NT2/D1 (cell line): Measurements from ENCODE around the gene PCDHA12.
A peak's percentile ranks its signal among the peaks of the same experiment; 100 is the strongest.
"Not testable (repeated sequence)": the region's sequence is repeated elsewhere in the genome, so short reads cannot be mapped to it uniquely, and the experiment has no call there.

ENCODE experiments used
- DNase-seq: peaks from one replicate; pipeline ENCODE4 v3.0.0-alpha.2; 2011; ENCODE audit warnings: low read depth, low spot score
- H3K27me3 ChIP-seq: 2 replicates; pipeline ENCODE4 v1.6.0; 2011; ENCODE audit warnings: mild to moderate bottlenecking; ENCODE audit not compliant: insufficient read length, insufficient read depth
- H3K36me3 ChIP-seq: 2 replicates; pipeline ENCODE4 v1.6.1; 2011; ENCODE audit warnings: mild to moderate bottlenecking, low read length, mixed read lengths; ENCODE audit not compliant: insufficient read depth, insufficient read length
- H3K4me1 ChIP-seq: 2 replicates; pipeline ENCODE4 v1.5.1; 2011; ENCODE audit not compliant: insufficient read depth, insufficient read length
- H3K4me3 ChIP-seq: 2 replicates; pipeline ENCODE4 v1.5.1; 2011; ENCODE audit warnings: low read depth; ENCODE audit not compliant: insufficient read length
- H3K9ac ChIP-seq: 2 replicates; pipeline ENCODE4 v1.6.0; 2011; ENCODE audit warnings: low read depth; ENCODE audit not compliant: insufficient read length
- H3K9me3 ChIP-seq: 2 replicates; pipeline ENCODE4 v1.5.1; 2011; ENCODE audit warnings: mild to moderate bottlenecking, low read length; ENCODE audit not compliant: insufficient read depth
- SUZ12 ChIP-seq: IDR thresholded peaks from 2 replicates; pipeline ENCODE4 v1.6.1; 2011; ENCODE audit not compliant: insufficient read length, insufficient read depth; ENCODE audit errors: extremely low read depth
- YY1 ChIP-seq: IDR thresholded peaks from 2 replicates; pipeline ENCODE4 v1.6.1; 2011; ENCODE audit not compliant: insufficient read length, insufficient read depth
- ZNF274 ChIP-seq: IDR thresholded peaks from 2 replicates; pipeline ENCODE4 v1.6.1; 2011; ENCODE audit warnings: mild to moderate bottlenecking, low read depth, low read length

The PCDHA12 gene

GRCh38 chr5:140870221-140871201 is 4.6 kb upstream of the PCDHA12 start:
- DNase-seq, result no peak
- Histone ChIP-seq H3K36me3 (peaks cover 14% of the 10 kb centered on the region), H3K9me3 (peaks cover 17% of the 10 kb centered on the region; the same call in 1 of the 2 replicates), H3K4me3 (no peak overlapping the region), H3K27me3 (no peaks in the 10 kb centered on the region), H3K4me1 (no peaks in the 10 kb centered on the region), H3K9ac (no peak overlapping the region)
- TF ChIP-seq SUZ12, result no peak
- no peak for TF ChIP-seq YY1
- no peak for TF ChIP-seq ZNF274

- not testable (repeated sequence) for H3K4me3 ChIP-seq, H3K27me3 ChIP-seq, H3K36me3 ChIP-seq, H3K9ac ChIP-seq, DNase-seq, H3K9me3 ChIP-seq, H3K4me1 ChIP-seq
Measured at GRCh38 chr5:140876541-140877261, 1.6 kb downstream of the PCDHA12 start.

- Histone ChIP-seq H3K36me3 (peaks cover 10% of the 10 kb centered on the region), H3K9ac (no peak overlapping the region)
Measured at GRCh38 chr5:140877262-140877581, 2.1 kb downstream of the PCDHA12 start.

GRCh38 chr5:140881889-140882590 is 6.9 kb downstream of the PCDHA12 start, which contains the start of gene PCDHA13:
TSS of gene PCDHA13 (plus strand) at chr5:140882124. CDS start at chr5:140882269, 145 bp downstream.
- Histone ChIP-seq H3K4me3 (peak within 1 kb of the TSS; percentile 40), H3K36me3 (peaks cover 10% of the 10 kb centered on the region), H3K4me1 (no peaks in the 10 kb centered on the region), H3K27me3 (no peaks in the 10 kb centered on the region), H3K9me3 (peaks cover 9% of the 10 kb centered on the region; the same call in 1 of the 2 replicates), H3K9ac (no peak within 1 kb of the TSS)
- DNase-seq, result no peak
- TF ChIP-seq ZNF274, result no peak
- TF ChIP-seq SUZ12, result no peak
- no peak for TF ChIP-seq YY1

More at GRCh38 chr5:140877262-140877581, 2.1 kb downstream of the PCDHA12 start:
- Histone ChIP-seq H3K9me3 (peaks cover 4% of the 10 kb centered on the region; the same call in 1 of the 2 replicates), H3K4me1 (no peaks in the 10 kb centered on the region), H3K27me3 (no peaks in the 10 kb centered on the region), H3K4me3 (no peak overlapping the region)
- DNase-seq, result no peak
- TF ChIP-seq YY1 (no peak), SUZ12 (no peak), ZNF274 (no peak)

GRCh38 chr5:140882591-140882899 is 7.4 kb downstream of the PCDHA12 start:
- DNase-seq, result no peak

GRCh38 chr5:140883373-140883772 is 8.3 kb downstream of the PCDHA12 start:
- peaks cover 9% of the 10 kb centered on the region; the same call in 1 of the 2 replicates for H3K9me3 ChIP-seq
- no peak overlapping the region for H3K9ac ChIP-seq
- no peak overlapping the region for H3K4me3 ChIP-seq
- H3K27me3 ChIP-seq, result no peaks in the 10 kb centered on the region
- TF ChIP-seq SUZ12 (no peak), ZNF274 (no peak), YY1 (no peak)
- no peaks in the 10 kb centered on the region for H3K4me1 ChIP-seq
- peaks cover 4% of the 10 kb centered on the region for H3K36me3 ChIP-seq
- DNase-seq, result no peak

More at GRCh38 chr5:140882591-140882899, 7.4 kb downstream of the PCDHA12 start:
- Histone ChIP-seq H3K27me3 (no peaks in the 10 kb centered on the region), H3K4me1 (no peaks in the 10 kb centered on the region), H3K9me3 (peaks cover 9% of the 10 kb centered on the region; the same call in 1 of the 2 replicates), H3K36me3 (peaks cover 5% of the 10 kb centered on the region), H3K4me3 (peak overlapping the region; percentile 40), H3K9ac (no peak overlapping the region)
- TF ChIP-seq SUZ12 (no peak), YY1 (no peak), ZNF274 (no peak)

- DNase-seq, result no peak
Measured at GRCh38 chr5:140883927-140884697, 9.0 kb downstream of the PCDHA12 start.

More at GRCh38 chr5:140883927-140884697, 9.0 kb downstream of the PCDHA12 start:
- Histone ChIP-seq H3K36me3 (peaks cover 4% of the 10 kb centered on the region), H3K4me3 (no peak overlapping the region), H3K9me3 (peaks cover 9% of the 10 kb centered on the region; the same call in 1 of the 2 replicates), H3K4me1 (no peaks in the 10 kb centered on the region), H3K9ac (no peak overlapping the region), H3K27me3 (no peaks in the 10 kb centered on the region)
- TF ChIP-seq YY1 (no peak), ZNF274 (no peak), SUZ12 (no peak)
